GM21576 (cell line): ENCODE measurements around the gene BTG2.

Experiments used
- ATAC-seq: cut with Tn5 transposase; IDR thresholded peaks from one replicate; pipeline ENCODE4 v1.9.1; 2021; ENCODE audit warnings: mild to moderate bottlenecking, moderate library complexity; ENCODE audit not compliant: unreplicated experiment

The BTG2 gene

DNA sequence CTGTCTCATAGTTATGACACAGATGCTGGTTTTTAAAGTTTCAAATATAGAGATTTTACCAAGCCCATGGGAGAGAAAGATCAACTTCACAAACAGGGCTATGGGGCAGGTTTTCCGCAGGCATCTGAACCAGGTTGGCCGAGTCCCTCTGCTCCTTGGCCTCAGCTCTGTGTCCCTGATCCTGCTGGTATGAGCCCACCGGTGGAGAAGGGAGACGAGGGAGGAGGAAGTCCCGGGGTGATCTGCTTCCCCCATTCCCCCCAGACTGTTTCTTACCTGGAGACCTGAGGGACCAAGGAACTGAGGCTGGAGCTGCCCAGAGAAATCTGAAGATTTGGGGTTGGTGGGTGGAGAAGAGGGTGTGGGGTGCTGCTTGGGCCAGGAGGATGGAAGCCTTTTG, 28.9 kb upstream of the BTG2 start:
- no peak for ATAC-seq

DNA sequence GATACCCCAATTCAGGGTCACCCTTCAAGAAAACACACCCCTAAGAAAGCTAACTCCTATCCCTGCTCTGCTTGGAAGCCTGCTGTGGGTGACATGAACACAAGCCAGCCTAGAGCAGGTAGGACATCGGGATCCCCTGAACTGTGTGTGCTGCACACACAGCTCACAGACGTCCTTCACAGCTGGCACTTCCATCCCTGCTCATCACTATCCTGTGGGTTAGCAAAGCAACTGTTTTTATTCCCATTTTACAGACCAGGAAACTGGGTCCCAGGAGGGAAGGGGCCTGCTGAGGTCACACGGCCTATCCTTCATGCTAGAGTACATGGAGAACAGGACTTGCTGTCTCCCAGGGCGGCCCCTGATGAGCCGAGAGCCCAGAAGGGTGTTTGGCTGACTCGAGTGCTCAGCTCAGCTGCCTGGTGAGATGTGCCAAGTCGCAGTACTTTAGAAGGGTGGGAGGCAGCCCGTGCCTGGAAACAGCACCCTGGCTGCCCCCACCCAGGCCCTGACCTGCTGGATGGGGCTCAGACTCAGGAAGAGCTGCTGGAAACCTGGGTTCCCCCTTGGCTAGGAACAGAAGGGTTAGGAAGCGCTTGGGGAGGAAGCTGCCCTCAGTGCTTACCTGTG, 28.3 kb upstream of the BTG2 start:
- no peak for ATAC-seq

- no peak for ATAC-seq
These were observed 27.0 kb upstream of the BTG2 start for GRCh38 chr1:203278082-203278884.

- no peak for ATAC-seq
These were observed 26.4 kb upstream of the BTG2 start for GRCh38 chr1:203278885-203279406.

DNA sequence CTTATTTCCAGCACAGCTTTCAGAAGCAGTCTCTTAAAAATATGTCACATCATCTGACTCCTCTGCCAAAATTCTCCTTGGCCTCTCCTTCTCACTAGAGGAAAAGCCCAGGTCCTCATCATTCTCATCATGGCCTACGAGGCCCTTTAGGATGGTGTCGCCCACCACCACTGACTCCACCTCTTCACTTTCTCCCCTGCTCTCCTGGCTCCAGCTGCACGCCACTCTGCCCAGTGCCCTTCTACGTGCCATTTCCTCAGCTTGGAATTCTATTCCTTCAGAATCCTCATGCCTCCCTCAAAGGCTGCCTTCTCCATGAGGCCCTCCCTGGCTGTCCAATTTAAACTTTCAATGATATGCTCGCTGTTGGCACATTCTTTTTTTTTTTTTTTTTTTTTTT, 25.3 kb upstream of the BTG2 start:
- no peak for ATAC-seq

- no peak for ATAC-seq
These were observed 24.3 kb upstream of the BTG2 start for GRCh38 chr1:203281033-203281432.

- no peak for ATAC-seq
These were observed 23.3 kb upstream of the BTG2 start for GRCh38 chr1:203281851-203282661.

- no peak for ATAC-seq
These were observed 22.4 kb upstream of the BTG2 start for GRCh38 chr1:203282720-203283542.

- no peak for ATAC-seq
These were observed 21.7 kb upstream of the BTG2 start for GRCh38 chr1:203283597-203283996.

GRCh38 chr1:203284411-203285123, 20.8 kb upstream of the BTG2 start:
- ATAC-seq = no peak

- no peak for ATAC-seq
These were observed 18.9 kb upstream of the BTG2 start for GRCh38 chr1:203286161-203286984.

DNA sequence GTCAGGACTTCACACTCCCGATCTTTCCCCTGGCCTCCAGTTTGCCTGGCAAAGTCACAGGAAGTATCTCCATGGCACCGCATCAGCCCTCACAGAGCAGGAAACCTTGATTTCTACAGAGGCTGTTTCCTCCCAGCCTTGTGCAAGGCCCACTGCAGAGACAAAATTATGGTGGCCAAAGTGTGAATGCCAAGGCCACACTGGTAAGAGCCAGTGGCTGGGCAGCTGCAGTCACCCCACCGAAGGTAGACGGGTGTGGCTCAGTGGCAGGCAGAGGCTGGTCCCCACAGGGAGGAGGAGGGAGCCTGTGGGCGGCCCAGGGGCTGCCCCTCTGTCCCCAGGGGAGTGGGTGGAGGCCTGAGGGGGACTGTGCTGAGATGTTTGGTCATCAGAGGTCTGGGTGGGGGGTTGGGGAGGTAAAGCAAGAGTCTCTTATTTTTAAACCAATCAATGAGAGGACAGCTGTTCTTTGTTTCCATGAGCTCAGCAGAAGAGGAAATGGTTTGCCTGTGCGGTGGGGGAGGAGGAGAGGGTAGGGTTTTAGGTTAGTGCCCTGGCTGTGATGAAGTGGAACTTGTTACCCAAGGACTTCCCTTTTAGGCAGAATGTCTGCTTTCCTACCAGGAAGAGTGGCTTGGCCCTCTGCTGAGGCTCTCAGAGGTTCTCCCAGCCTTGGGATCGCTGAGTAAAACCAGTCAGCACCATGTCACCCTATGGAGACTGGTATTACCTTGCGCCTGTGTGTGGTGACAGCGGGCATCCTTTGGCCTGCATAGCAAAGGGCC, 18.0 kb upstream of the BTG2 start:
- peak; percentile 52 for ATAC-seq

DNA sequence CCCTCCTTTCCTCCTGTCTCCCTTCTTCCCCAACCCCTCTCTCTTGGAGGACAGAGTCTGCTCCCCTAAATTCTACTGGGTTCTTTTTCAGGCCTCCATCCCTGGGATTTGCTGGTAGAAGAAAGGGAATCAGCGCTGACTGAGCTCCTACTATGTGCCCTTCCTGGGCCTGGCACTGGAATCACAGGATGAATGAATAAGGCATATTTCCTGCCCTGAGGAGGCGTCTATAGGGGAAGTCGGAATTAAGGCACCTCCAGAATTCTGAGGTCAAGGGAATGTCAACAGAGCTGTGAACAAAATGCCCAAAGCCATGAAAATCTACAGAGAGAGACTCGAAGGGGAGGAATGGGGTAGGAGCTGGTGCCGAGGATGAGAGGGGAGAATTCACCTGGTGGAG, 17.4 kb upstream of the BTG2 start:
- no peak for ATAC-seq

GRCh38 chr1:203288400-203288799, 16.9 kb upstream of the BTG2 start:
- no peak for ATAC-seq

- peak; percentile 47 for ATAC-seq
These were observed 15.9 kb upstream of the BTG2 start for GRCh38 chr1:203289281-203289981.

DNA sequence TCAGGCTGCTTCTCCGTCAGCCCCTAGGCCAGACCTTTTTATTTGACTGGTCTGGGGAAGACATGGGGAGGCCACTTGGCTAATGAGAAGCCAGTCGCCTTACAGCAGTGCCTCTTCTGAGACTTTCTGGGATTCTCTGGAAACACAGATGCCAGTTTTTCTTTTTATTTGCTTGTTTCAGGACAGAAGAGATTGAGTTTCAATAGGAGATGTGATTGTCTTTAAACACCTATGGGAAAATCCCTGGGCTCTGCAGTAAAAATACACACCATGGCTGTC, 15.4 kb upstream of the BTG2 start:
- ATAC-seq = no peak

DNA sequence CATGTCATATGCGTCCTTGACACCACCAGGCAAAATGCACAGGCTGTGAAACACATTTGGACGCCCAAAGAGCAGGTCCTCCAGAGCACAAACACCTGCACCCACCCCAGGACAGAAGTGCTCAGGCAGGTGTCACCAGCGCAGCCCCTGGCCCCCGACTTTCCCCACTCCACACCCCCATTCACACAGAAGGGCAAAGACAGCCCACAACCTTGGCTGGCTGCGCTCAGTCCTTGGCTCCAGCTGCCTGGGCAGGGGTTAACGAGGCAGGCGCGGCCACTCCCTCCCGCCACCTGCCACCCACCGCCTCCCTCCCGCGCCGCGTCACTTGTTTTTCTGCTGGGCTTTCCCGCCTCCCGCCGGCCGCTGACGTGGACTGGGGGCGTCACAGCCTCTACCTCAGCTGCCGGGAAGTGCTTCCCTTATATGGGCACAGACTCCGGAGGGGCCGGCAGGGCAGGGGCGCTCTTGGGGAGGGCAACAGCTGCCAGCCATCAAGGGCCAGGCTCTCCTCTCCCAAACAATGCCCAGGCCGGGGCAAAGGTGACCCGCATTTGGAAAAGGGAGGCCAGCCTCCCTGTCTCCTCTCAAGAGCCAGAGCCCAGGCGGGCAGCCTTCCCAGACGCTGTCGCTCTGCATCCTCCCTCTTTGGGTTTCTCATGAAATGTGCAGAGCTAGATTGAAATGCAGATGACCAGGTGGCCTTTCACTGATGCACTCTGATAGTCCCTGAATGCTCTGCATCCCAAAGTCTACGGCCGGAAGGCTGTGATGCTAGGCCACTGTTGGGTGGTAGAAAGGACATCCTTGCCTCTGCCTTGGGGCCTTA, 14.8 kb upstream of the BTG2 start:
- peak; percentile 39 for ATAC-seq
